ENCODE data around the gene RPL29. TPM values are rescaled to one million over a fixed set of nuclear protein-coding genes. Genes with fewer than 3 reads are reported as not detected.

RPL29 gene
- total and polyA plus RNA-seq, 2 of the 8 experiments (the other 6 are each of a cell fraction or from before 2014, with no cell fraction given) = 1,467 to 2,660 TPM

DNA sequence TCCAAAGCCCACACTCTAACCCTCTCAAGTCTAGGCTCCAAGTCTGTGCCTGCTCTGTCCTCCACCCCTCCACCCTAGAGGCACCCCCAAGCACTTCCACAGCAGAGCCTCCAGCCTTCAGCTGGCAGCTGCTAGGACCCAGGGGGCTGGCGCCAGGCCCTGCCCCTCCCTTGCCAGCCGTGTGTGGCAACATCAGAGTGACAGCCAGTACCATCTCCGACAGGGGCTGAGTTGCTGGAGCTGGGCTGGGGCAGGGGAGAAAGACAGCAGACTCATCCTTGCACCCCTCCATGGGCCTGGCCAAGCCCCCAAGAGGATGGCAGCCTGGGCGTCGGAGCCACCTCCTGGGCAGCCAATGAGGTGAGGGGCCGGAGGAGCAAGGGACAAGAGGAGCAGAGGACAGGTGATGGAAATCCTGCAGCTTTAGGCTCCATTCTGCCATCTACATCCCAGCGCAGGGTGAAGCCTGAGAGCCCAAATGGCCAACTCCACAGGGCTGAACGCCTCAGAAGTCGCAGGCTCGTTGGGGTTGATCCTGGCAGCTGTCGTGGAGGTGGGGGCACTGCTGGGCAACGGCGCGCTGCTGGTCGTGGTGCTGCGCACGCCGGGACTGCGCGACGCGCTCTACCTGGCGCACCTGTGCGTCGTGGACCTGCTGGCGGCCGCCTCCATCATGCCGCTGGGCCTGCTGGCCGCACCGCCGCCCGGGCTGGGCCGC, 40.4 kb downstream of the RPL29 start, which contains the start of gene GPR62:
GPR62 (plus strand) TSS at position 207 of the 718 bp plus-strand sequence; CDS start at position 479, 272 bp downstream.
- Histone ChIP-seq H3K9me3 (ENCODE audit: insufficient read depth in 2 of 2, low read depth in 1 of 2, low read length in 1 of 2) (no peaks in the 10 kb centered on the region), H4K5ac (ENCODE audit: insufficient read length, low read depth, low read length) (no peak within 1 kb of the TSS), H3K79me2 (ENCODE audit: control insufficient read depth in 1 of 2, insufficient read depth in 2 of 2, low read length in 2 of 2) (no peaks in the 10 kb centered on the region), H2BK15ac (ENCODE audit: low read length) (peak within 1 kb of the TSS; percentile 99), H3K14ac (ENCODE audit: insufficient read length) (no peak within 1 kb of the TSS), H3K4me2 (ENCODE audit: insufficient read depth in 1 of 2, low read depth in 2 of 2, low read length in 2 of 2) (peak within 1 kb of the TSS; percentile 59 to 88), H2AFZ (ENCODE audit: low read length) (peak within 1 kb of the TSS; percentile 92; the same call in 1 of the 2 replicates), H2BK20ac (ENCODE audit: low read length) (no peak within 1 kb of the TSS), H4K8ac (ENCODE audit: extremely low read depth, insufficient read depth, low read length) (peak within 1 kb of the TSS; percentile 91), H3K4me3 (ENCODE audit: extremely low read depth in 1 of 4, insufficient read depth in 2 of 4, low read depth in 3 of 4, low read length in 4 of 4) (peak within 1 kb of the TSS; percentile 13 to 66 (median 48)), H4K91ac (replicated peaks; ENCODE audit: insufficient read length, low read length) (peak within 1 kb of the TSS; percentile 61), H2BK5ac (ENCODE audit: low read depth, low read length) (no peak within 1 kb of the TSS), H2AK5ac (ENCODE audit: low read depth, low read length) (no peak within 1 kb of the TSS), H3K56ac (replicated peaks; ENCODE audit: insufficient read length, low read depth, low read length) (no peak within 1 kb of the TSS), H2BK120ac (replicated peaks; ENCODE audit: low read depth, low read length) (no peak within 1 kb of the TSS), H2BK12ac (ENCODE audit: low read depth, low read length) (peak within 1 kb of the TSS; percentile 86; the same call in 1 of the 2 replicates), H3K4ac (replicated peaks; ENCODE audit: insufficient read length, low read depth, low read length) (peak within 1 kb of the TSS; percentile 6), H3K36me3 (ENCODE audit: control insufficient read depth in 2 of 4, insufficient read depth in 4 of 4, low read length in 3 of 4) (no peaks in the 10 kb centered on the region), H3K79me1 (ENCODE audit: low read depth, low read length) (no peaks in the 10 kb centered on the region), H4K20me1 (replicated peaks in 1 of 2; ENCODE audit: control insufficient read depth in 1 of 2, insufficient read depth in 2 of 2, low read length in 2 of 2) (peaks cover 0 to 2% of the 10 kb centered on the region in 2 experiments), H3K27ac (ENCODE audit: low read depth, low read length) (no peak within 1 kb of the TSS), H3K4me1 (replicated peaks in 1 of 4; ENCODE audit: control insufficient read depth in 3 of 4, insufficient read depth in 4 of 4, low read length in 3 of 4) (peaks cover 0 to 15% (median 7%) of the 10 kb centered on the region in 4 experiments; a peak in 6 of 7 replicates), H3K23ac (ENCODE audit: insufficient read length) (no peak within 1 kb of the TSS), H3K9ac (replicated peaks in 1 of 4; ENCODE audit: extremely low read depth in 1 of 4, low read depth in 3 of 4, low read length in 3 of 4) (peak within 1 kb of the TSS in 2 of 4 experiments; percentile 9 to 14; a peak in 2 of 7 replicates), H3K23me2 (ENCODE audit: low read depth, low read length) (peaks cover 8% of the 10 kb centered on the region; the same call in 1 of the 2 replicates), H3K18ac (ENCODE audit: extremely low read depth, low read length) (peak within 1 kb of the TSS; percentile 71), H3K27me3 (replicated peaks in 1 of 4; ENCODE audit: control insufficient read depth in 3 of 4, extremely low read depth in 1 of 4, insufficient read depth in 3 of 4, low read length in 3 of 4) (peaks cover 15 to 43% (median 35%) of the 10 kb centered on the region in 4 experiments)
- no peak for DNase-seq (ENCODE audit: low read depth in 1 of 2, low spot score in 2 of 2)
- TF ChIP-seq RBBP5 (IDR thresholded peaks at IDR 0.05; ENCODE audit: borderline replicate concordance, low read depth, low read length) (no peak), CREB1 (IDR thresholded peaks at IDR 0.05) (peak; percentile 93), BRCA1 (IDR thresholded peaks at IDR 0.05; ENCODE audit: low read depth, low read length) (no peak), POLR2A (IDR thresholded peaks at IDR 0.05; ENCODE audit: control extremely low read depth in 1 of 2, low read depth in 2 of 2, low read length in 2 of 2) (peak in 1 of 2 experiments; percentile 24; a peak in 1 of 3 replicates), EZH2 (IDR thresholded peaks at IDR 0.05; ENCODE audit: low read depth, low read length, severe bottlenecking) (peak; percentile 51), JUND (IDR thresholded peaks at IDR 0.05; ENCODE audit: low read length) (no peak), YY1 (IDR thresholded peaks at IDR 0.05; ENCODE audit: low read depth, low read length) (peak; percentile 61; the same call in 1 of the 2 replicates), CEBPB (IDR thresholded peaks at IDR 0.05; ENCODE audit: low read depth, low read length) (no peak), SRF (IDR thresholded peaks at IDR 0.05; ENCODE audit: low read depth, low read length) (no peak), SUZ12 (IDR thresholded peaks at IDR 0.05; ENCODE audit: low read length) (peak; percentile 52; the same call in 1 of the 2 replicates)
- TF ChIP-seq, protein P1, sequence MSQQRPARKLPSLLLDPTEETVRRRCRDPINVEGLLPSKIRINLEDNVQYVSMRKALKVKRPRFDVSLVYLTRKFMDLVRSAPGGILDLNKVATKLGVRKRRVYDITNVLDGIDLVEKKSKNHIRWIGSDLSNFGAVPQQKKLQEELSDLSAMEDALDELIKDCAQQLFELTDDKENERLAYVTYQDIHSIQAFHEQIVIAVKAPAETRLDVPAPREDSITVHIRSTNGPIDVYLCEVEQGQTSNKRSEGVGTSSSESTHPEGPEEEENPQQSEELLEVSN (IDR thresholded peaks at IDR 0.05) = peak; percentile 83
- CTCF ChIA-PET (ENCODE audit: partially characterized antibody) = interaction anchor here (0.9 to 5.7 kb wide), 7 partner anchors 8 to 98 kb away, joined by 3 to 29 read pairs (median 7); partner anchors contain the start of genes ABHD14A, ABHD14B, PARP3 and RRP9
- POLR2A ChIA-PET (ENCODE audit: partially characterized antibody) = interaction anchor here (0.7 to 15.7 kb wide), 7 partner anchors 9 to 38 kb away, joined by 4 to 148 read pairs (median 13); partner anchors contain the start of genes ABHD14B, ACY1, PARP3 and PCBP4
- FAIRE-seq = no peak
- 30% methylated on average over 16 of the region's 33 CpGs; no CpG with 5 or more reads in 1 of the 2 experiments for WGBS, 2 experiments (ENCODE audit: extremely low coverage in 1 of 2, insufficient coverage in 1 of 2, insufficient read length in 1 of 2, insufficient replicate concordance in 2 of 2, low coverage in 1 of 2, low lambda C conversion rate in 2 of 2, missing lambda C conversion rate in 1 of 2)
